ENCODE measurements around the gene BAMBI.
A peak's percentile ranks its signal among the peaks of the same experiment; 100 is the strongest.

The BAMBI gene, protein sequence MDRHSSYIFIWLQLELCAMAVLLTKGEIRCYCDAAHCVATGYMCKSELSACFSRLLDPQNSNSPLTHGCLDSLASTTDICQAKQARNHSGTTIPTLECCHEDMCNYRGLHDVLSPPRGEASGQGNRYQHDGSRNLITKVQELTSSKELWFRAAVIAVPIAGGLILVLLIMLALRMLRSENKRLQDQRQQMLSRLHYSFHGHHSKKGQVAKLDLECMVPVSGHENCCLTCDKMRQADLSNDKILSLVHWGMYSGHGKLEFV

GRCh38 chr10:28676968-28677887 is at the start of gene BAMBI:
TSS of gene BAMBI (plus strand) at chr10:28677521. CDS start at chr10:28677898, 377 bp downstream.
- peaks cover 40 to 45% of the 10 kb centered on the region in 2 donors for H3K27me3 ChIP-seq (ENCODE audit: control insufficient read depth in 2 of 2, insufficient read depth in 2 of 2, low read length in 2 of 2)
- peaks cover 12 to 17% of the 10 kb centered on the region in 2 donors for H3K4me1 ChIP-seq (ENCODE audit: control insufficient read depth in 2 of 2, insufficient read depth in 2 of 2, low read length in 2 of 2)

GRCh38 chr10:28628184-28628893 is 49.0 kb upstream of the BAMBI start:
- Histone ChIP-seq H3K27me3 (ENCODE audit: control insufficient read depth in 2 of 2, insufficient read depth in 2 of 2, low read length in 2 of 2) (peaks cover 0 to 7% of the 10 kb centered on the region in 2 donors), H3K4me1 (ENCODE audit: control insufficient read depth in 2 of 2, insufficient read depth in 2 of 2, low read length in 2 of 2) (no peaks in the 10 kb centered on the region), H3K4me3 (ENCODE audit: low read length in 2 of 2) (no peak overlapping the region)

More at GRCh38 chr10:28676968-28677887, at the start of gene BAMBI:
- no peaks in the 10 kb centered on the region for H3K9me3 ChIP-seq (ENCODE audit: control insufficient read depth in 2 of 2, low read length in 2 of 2)
- H3K4me3 ChIP-seq (ENCODE audit: low read length in 2 of 2), result peak within 1 kb of the TSS; percentile 71
- no peak within 1 kb of the TSS for H3K27ac ChIP-seq (ENCODE audit: low read depth in 2 of 2, low read length in 2 of 2)
- no peaks in the 10 kb centered on the region for H3K36me3 ChIP-seq (ENCODE audit: control insufficient read depth in 2 of 2, insufficient read depth in 2 of 2, low read length in 2 of 2)
- H3K9ac ChIP-seq (ENCODE audit: low read depth in 1 of 2, low read length in 2 of 2), result peak within 1 kb of the TSS; percentile 49 to 72

DNA sequence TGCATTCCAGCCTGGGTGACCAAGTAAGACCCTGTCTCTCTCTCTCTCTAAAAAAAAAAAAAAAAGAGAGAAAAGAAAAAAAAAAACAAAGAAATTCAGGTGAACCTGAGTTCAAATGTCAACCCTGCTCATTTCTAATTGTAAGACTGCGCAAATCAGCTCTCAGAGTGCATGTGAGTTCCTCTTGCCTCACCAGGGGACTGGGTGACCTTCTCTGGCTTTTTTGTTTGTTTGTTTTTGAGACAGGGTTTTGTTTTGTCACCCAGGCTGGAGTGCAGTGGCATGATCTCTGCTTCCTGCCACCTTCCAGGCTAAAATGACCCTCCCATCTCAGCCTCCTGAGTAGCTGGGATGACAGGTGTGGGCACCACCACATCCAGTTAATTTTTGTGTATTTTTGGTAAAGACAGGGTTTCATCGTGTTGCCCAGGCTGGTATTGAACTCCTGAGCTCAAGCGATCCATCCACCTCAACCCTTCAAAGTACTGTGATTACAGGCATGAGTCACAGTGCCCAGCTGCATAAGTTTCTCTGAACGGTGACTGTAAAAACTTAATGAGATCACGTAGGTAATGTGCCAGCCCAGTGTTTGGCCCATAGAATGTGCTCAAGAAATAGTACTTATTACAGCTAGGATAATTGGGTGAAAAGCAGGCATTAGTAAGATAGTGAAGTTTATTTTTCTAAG is 45.3 kb upstream of the BAMBI start:
- Histone ChIP-seq H3K27ac (ENCODE audit: low read depth in 2 of 2, low read length in 2 of 2) (no peak overlapping the region), H3K27me3 (ENCODE audit: control insufficient read depth in 2 of 2, insufficient read depth in 2 of 2, low read length in 2 of 2) (peaks cover 0 to 7% of the 10 kb centered on the region in 2 donors), H3K4me1 (ENCODE audit: control insufficient read depth in 2 of 2, insufficient read depth in 2 of 2, low read length in 2 of 2) (no peaks in the 10 kb centered on the region), H3K4me3 (ENCODE audit: low read length in 2 of 2) (no peak overlapping the region), H3K9me3 (ENCODE audit: control insufficient read depth in 2 of 2, low read length in 2 of 2) (no peaks in the 10 kb centered on the region), H3K36me3 (ENCODE audit: control insufficient read depth in 2 of 2, insufficient read depth in 2 of 2, low read length in 2 of 2) (no peaks in the 10 kb centered on the region), H3K9ac (ENCODE audit: low read depth in 1 of 2, low read length in 2 of 2) (no peak overlapping the region)

More at GRCh38 chr10:28628184-28628893, 49.0 kb upstream of the BAMBI start:
- Histone ChIP-seq H3K9me3 (ENCODE audit: control insufficient read depth in 2 of 2, low read length in 2 of 2) (no peaks in the 10 kb centered on the region), H3K9ac (ENCODE audit: low read depth in 1 of 2, low read length in 2 of 2) (no peak overlapping the region), H3K27ac (ENCODE audit: low read depth in 2 of 2, low read length in 2 of 2) (no peak overlapping the region), H3K36me3 (ENCODE audit: control insufficient read depth in 2 of 2, insufficient read depth in 2 of 2, low read length in 2 of 2) (no peaks in the 10 kb centered on the region)

- Histone ChIP-seq H3K4me1 (ENCODE audit: control insufficient read depth in 2 of 2, insufficient read depth in 2 of 2, low read length in 2 of 2) (no peaks in the 10 kb centered on the region), H3K9ac (ENCODE audit: low read depth in 1 of 2, low read length in 2 of 2) (no peak overlapping the region), H3K9me3 (ENCODE audit: control insufficient read depth in 2 of 2, low read length in 2 of 2) (no peaks in the 10 kb centered on the region), H3K4me3 (ENCODE audit: low read length in 2 of 2) (no peak overlapping the region), H3K27me3 (ENCODE audit: control insufficient read depth in 2 of 2, insufficient read depth in 2 of 2, low read length in 2 of 2) (peaks cover 0 to 7% of the 10 kb centered on the region in 2 donors), H3K27ac (ENCODE audit: low read depth in 2 of 2, low read length in 2 of 2) (no peak overlapping the region), H3K36me3 (ENCODE audit: control insufficient read depth in 2 of 2, insufficient read depth in 2 of 2, low read length in 2 of 2) (no peaks in the 10 kb centered on the region)
These were observed 44.8 kb upstream of the BAMBI start for GRCh38 chr10:28632584-28632945.

DNA sequence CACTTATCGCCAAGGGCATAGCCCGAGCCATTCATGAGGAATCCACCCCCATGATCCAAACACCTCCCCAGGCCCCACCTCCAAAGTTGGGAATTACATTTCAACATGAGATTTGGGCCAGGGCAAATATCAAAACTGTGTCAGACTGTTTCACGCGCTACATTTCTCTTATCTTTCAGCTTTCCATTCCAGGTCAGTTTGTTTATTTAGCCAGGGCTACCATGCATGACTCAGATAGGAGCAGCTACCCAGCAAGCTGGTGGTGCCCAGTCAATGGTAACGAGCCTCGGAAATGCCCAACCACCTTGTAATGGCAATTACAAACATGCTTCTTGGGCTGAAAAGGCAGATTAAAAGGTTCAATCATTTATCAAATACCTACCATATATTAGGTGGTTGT is 43.6 kb upstream of the BAMBI start:
- Histone ChIP-seq H3K9ac (ENCODE audit: low read depth in 1 of 2, low read length in 2 of 2) (no peak overlapping the region), H3K27me3 (ENCODE audit: control insufficient read depth in 2 of 2, insufficient read depth in 2 of 2, low read length in 2 of 2) (peaks cover 0 to 4% of the 10 kb centered on the region in 2 donors), H3K4me3 (ENCODE audit: low read length in 2 of 2) (no peak overlapping the region), H3K27ac (ENCODE audit: low read depth in 2 of 2, low read length in 2 of 2) (no peak overlapping the region), H3K4me1 (ENCODE audit: control insufficient read depth in 2 of 2, insufficient read depth in 2 of 2, low read length in 2 of 2) (no peaks in the 10 kb centered on the region), H3K9me3 (ENCODE audit: control insufficient read depth in 2 of 2, low read length in 2 of 2) (no peaks in the 10 kb centered on the region), H3K36me3 (ENCODE audit: control insufficient read depth in 2 of 2, insufficient read depth in 2 of 2, low read length in 2 of 2) (no peaks in the 10 kb centered on the region)

DNA sequence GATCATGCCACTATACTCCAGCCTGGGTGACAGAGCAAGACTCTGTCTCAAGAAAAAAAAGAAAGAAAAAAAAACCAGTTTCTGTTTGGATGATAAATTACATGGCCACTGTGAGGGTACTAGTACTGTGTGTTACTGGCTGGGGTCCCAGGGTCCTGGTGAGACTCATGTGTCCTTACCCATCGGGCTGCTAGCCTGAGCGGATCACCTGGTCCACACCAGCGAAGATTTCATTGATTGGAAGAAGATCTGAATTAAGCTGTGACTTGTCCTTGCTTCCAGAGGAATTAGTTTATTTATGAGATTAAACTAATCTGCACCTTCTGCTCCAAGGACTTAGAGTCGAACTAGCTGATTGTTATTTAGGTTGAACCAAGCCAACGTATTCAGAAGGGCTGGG is 40.0 kb upstream of the BAMBI start:
- Histone ChIP-seq H3K9ac (ENCODE audit: low read depth in 1 of 2, low read length in 2 of 2) (no peak overlapping the region), H3K27me3 (ENCODE audit: control insufficient read depth in 2 of 2, insufficient read depth in 2 of 2, low read length in 2 of 2) (no peaks in the 10 kb centered on the region), H3K27ac (ENCODE audit: low read depth in 2 of 2, low read length in 2 of 2) (no peak overlapping the region), H3K4me1 (ENCODE audit: control insufficient read depth in 2 of 2, insufficient read depth in 2 of 2, low read length in 2 of 2) (no peaks in the 10 kb centered on the region), H3K9me3 (ENCODE audit: control insufficient read depth in 2 of 2, low read length in 2 of 2) (no peaks in the 10 kb centered on the region), H3K36me3 (ENCODE audit: control insufficient read depth in 2 of 2, insufficient read depth in 2 of 2, low read length in 2 of 2) (no peaks in the 10 kb centered on the region), H3K4me3 (ENCODE audit: low read length in 2 of 2) (no peak overlapping the region)

GRCh38 chr10:28638392-28638791 is 38.9 kb upstream of the BAMBI start:
- H3K9ac ChIP-seq (ENCODE audit: low read depth in 1 of 2, low read length in 2 of 2), result no peak overlapping the region
- no peaks in the 10 kb centered on the region for H3K36me3 ChIP-seq (ENCODE audit: control insufficient read depth in 2 of 2, insufficient read depth in 2 of 2, low read length in 2 of 2)
- no peaks in the 10 kb centered on the region for H3K4me1 ChIP-seq (ENCODE audit: control insufficient read depth in 2 of 2, insufficient read depth in 2 of 2, low read length in 2 of 2)
- no peaks in the 10 kb centered on the region for H3K27me3 ChIP-seq (ENCODE audit: control insufficient read depth in 2 of 2, insufficient read depth in 2 of 2, low read length in 2 of 2)
- no peak overlapping the region for H3K4me3 ChIP-seq (ENCODE audit: low read length in 2 of 2)
- H3K9me3 ChIP-seq (ENCODE audit: control insufficient read depth in 2 of 2, low read length in 2 of 2), result no peaks in the 10 kb centered on the region
- H3K27ac ChIP-seq (ENCODE audit: low read depth in 2 of 2, low read length in 2 of 2), result no peak overlapping the region

DNA sequence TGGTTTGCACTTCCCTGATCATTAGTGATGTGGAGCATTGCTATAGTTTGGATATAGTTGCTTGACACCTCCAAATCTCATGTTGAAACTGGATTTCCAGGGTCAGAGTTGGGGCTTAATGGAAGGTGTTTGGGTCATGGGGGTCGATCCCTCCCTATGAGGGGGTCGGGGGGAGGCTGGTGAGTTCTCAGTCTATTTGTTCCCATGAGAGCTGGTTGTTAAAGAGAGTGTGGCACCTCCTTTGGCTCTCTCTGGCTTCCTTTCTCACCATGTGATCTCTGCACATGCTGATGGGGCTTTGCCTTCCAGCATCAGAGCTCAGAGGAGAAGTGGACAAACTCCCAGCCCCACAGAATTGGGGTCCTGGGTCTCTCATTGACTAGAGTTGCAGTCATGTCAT is 36.8 kb upstream of the BAMBI start:
- Histone ChIP-seq H3K4me1 (ENCODE audit: control insufficient read depth in 2 of 2, insufficient read depth in 2 of 2, low read length in 2 of 2) (no peaks in the 10 kb centered on the region), H3K27me3 (ENCODE audit: control insufficient read depth in 2 of 2, insufficient read depth in 2 of 2, low read length in 2 of 2) (no peaks in the 10 kb centered on the region), H3K27ac (ENCODE audit: low read depth in 2 of 2, low read length in 2 of 2) (no peak overlapping the region), H3K9me3 (ENCODE audit: control insufficient read depth in 2 of 2, low read length in 2 of 2) (no peaks in the 10 kb centered on the region), H3K36me3 (ENCODE audit: control insufficient read depth in 2 of 2, insufficient read depth in 2 of 2, low read length in 2 of 2) (no peaks in the 10 kb centered on the region), H3K9ac (ENCODE audit: low read depth in 1 of 2, low read length in 2 of 2) (no peak overlapping the region), H3K4me3 (ENCODE audit: low read length in 2 of 2) (no peak overlapping the region)

- Histone ChIP-seq H3K9ac (ENCODE audit: low read depth in 1 of 2, low read length in 2 of 2) (no peak overlapping the region), H3K27ac (ENCODE audit: low read depth in 2 of 2, low read length in 2 of 2) (no peak overlapping the region), H3K36me3 (ENCODE audit: control insufficient read depth in 2 of 2, insufficient read depth in 2 of 2, low read length in 2 of 2) (no peaks in the 10 kb centered on the region), H3K4me1 (ENCODE audit: control insufficient read depth in 2 of 2, insufficient read depth in 2 of 2, low read length in 2 of 2) (no peaks in the 10 kb centered on the region), H3K9me3 (ENCODE audit: control insufficient read depth in 2 of 2, low read length in 2 of 2) (no peaks in the 10 kb centered on the region), H3K4me3 (ENCODE audit: low read length in 2 of 2) (no peak overlapping the region), H3K27me3 (ENCODE audit: control insufficient read depth in 2 of 2, insufficient read depth in 2 of 2, low read length in 2 of 2) (no peaks in the 10 kb centered on the region)
These were observed 32.7 kb upstream of the BAMBI start for GRCh38 chr10:28644647-28645046.
